HG03045 (cell line): Measurements from ENCODE around the gene ABCF3.

Experiments
- ATAC-seq: cut with Tn5 transposase; IDR thresholded peaks from one replicate; pipeline ENCODE4 v1.9.1; 2021; ENCODE audit warnings: mild to moderate bottlenecking, moderate library complexity; ENCODE audit not compliant: unreplicated experiment

The ABCF3 gene

DNA sequence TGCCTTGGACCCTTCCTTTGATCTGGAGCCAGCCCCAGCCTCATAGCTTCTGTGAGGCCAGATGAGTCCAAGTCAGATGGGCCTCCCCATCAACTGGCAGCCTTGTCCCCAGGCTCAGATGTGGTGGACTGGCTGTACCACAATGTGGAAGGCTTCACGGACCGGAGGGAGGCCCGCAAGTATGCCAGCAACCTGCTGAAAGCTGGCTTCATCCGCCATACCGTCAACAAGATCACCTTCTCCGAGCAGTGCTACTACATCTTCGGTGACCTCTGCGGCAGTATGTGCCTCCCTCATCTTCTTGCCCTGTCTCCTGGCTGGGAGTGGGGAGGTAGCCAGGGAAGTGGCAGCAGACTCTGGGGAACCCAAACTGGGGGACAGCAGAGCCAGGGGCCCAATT, 18.2 kb upstream of the ABCF3 start:
- no peak for ATAC-seq

DNA sequence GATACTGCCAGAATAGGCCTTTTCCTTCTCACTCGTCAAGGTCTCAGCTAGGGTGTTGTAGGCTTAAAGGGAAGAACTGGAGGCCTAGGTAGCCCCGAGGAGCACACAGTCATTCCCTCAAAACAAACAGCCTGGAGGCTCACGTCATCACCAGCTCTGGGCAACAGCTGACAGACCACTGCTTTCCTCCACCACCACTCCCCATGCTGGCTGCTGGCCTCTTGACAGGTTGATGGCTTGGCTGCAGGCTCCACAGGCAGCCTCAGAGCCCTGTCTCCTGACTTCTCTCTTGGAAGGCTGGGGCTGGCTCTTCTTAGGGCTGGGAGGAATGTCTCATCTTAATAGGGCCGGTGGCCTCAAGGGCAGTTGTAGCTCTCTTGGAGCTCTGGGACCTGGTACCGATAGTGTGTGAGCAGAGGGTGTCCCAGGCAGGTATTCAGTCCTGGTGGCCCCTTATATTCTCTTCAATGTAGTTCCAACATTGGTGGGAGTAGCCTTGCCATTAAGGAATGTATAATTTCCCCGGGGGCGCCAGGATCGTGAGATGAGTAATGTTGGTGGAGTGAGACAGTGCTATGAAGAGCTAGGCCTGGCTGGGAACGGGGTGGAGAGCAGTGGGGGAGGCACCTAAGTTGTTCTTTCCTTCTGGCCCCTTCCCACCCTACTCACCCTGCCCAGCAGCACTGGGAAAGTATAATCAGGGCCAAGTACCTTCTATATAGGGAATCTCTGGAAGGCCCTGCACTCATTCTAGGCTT, 17.5 kb upstream of the ABCF3 start:
- no peak for ATAC-seq

DNA sequence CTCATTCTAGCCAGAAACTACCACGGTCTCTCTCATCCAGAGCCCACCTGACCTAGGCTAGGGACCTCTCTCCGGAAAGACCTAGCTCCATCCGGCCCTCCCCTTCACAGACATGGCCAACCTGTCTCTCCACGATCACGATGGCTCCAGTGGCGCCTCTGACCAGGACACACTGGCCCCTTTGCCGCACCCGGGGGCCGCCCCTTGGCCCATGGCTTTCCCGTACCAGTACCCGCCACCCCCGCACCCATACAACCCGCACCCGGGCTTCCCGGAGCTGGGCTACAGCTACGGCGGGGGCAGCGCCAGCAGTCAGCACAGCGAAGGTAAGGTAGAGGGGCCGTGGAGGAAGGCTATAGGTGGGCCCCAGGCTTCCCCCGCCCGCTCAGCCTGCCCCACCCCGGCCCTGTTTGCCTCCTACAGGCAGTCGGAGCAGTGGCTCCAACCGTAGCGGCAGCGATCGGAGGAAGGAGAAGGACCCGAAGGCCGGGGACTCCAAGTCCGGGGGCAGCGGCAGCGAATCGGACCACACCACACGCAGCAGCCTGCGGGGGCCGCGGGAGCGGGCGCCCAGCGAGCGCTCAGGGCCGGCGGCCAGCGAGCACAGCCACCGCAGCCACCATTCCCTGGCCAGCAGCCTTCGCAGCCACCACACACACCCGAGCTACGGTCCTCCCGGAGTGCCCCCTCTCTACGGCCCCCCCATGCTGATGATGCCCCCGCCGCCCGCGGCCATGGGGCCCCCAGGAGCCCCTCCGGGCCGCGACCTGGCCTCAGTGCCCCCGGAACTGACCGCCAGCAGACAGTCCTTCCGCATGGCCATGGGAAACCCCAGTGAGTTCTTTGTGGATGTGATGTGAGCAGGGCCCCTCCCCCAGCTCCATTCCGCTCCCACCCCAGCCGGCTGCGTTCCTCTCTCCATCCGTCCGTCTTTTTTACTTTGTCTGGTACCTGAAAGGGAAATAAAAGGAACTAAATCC, 15.8 kb upstream of the ABCF3 start:
- no peak for ATAC-seq

DNA sequence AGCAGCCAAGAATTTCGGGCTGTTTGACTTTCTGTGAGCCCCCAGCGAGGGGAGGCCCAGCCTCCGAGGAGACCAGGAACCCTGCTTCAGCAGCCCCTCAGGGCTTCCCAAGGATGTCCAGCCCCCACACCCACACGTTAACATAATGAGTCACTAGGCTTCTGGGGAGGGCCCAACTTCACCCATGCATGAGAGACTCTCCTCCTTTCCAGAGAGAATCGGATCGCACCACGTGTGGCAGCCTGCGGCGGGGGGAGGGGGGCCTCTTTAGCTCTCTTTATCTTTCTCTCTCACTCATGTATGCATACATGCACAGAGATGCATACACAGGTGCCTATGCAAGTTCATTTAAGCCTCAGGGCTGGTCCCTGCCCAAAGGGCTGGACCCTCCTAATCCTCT, 14.4 kb upstream of the ABCF3 start:
- ATAC-seq, result no peak

DNA sequence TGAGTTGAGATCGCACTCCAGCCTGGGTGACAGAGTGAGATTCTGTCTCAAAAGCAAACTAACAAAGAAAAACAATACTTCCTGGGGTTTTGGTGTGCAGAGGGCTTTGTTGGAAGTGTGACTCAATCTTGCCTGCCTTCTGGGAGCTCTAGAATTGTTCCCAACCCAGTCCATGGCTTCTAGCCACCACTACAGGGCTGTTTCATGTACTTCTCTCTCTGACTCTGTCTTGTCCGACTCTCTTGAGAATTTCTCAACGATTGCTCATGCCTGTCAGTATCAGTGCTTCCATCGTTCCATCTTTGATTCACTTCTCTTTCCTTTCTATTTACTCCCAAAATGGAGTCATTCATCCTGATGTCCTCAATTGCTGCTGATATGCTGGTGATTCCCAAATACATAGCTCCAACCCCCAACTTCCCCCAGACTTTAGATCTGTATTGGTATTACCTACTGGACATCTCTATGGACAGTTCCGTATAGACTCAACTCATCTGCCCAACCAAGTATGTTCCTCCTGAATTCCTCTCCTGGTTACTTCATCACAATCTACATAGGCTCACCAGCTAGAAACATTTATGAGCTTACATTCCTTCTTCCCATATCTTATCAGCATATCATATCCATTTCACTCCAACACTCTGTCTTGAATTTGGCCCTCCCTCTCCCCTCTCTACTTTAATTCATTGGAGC, 13.2 kb upstream of the ABCF3 start:
- ATAC-seq, result no peak

DNA sequence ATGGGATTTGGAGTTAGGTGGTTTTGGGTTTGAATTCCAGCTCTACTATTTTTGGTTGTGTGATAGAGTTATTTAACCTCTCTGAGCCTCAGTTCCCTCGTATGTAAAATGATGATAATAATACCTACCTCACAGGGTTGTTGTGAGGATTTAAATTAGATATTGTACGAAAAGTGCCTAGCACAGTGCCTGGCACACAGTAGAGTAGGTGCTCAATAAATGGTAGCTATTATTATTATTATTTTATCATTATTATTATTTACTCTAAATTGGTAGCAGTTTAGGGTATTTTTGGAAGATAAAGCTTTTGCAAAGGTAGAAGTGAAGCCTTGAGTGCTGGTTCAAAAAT, 12.7 kb upstream of the ABCF3 start:
- no peak for ATAC-seq

DNA sequence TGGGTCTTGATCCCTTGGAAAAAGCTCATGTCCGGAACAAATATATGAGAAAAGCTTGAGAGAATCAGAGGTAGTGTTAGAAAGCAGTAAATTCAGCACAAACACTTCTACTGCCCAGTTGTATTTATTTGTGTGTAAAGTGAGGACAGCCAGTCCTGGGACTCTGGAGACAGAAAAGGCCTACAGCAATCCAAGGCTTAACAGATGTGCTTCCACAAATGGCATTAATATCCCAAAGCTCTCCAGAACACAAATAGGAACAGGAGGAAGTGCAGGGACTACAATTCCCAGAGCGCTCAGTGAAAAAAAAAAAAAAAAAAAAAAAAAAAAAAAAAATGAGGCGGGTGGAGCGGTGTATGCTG, 11.7 kb upstream of the ABCF3 start:
- no peak for ATAC-seq

DNA sequence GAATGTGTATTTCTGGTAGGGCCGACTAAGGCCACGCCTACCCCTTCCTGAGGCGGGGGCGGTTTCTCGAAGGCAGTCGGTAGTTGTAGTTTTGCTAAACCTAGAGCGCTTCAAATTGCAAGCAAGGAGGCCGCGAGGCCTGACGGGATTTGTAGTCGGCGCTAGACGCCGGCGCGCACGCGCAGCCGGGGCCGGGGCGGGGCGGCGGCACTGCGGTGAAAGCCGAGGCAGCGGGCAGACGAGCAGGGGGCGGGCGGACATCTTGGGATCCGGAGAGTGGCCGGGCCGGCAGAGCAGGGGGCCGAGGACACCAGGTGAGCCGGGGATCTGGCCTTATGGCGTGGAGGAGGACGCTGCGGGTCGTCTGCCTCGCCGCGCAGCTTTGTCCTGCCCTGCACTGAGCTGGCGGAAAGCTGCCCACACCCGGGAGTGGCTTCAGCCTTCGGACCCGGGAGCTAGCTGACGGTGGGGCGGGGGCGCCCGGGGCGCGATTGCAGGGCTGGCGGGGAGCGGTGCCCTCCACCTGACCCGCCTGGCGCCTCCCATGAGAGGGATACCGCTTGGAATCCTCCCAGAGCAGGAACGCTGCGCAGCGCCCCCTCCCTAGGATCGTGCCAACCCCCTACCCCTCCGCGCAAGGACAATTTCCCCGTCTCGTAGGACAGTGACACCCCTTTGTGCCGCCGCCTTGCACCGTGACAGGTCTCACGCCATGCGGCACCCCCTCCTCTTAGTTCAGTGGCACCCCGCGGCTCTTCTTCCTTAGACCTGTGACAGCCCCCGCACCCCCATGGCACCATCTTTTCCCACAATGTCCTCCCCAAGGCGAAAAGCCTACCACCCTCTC, 11.1 kb upstream of the ABCF3 start, which contains the start of gene AP2M1:
TSS of gene AP2M1 (plus strand) at position 210 of the 847 bp plus-strand sequence. CDS start 2,139 bp downstream, outside the sequence.
- peak; percentile 93 for ATAC-seq

DNA sequence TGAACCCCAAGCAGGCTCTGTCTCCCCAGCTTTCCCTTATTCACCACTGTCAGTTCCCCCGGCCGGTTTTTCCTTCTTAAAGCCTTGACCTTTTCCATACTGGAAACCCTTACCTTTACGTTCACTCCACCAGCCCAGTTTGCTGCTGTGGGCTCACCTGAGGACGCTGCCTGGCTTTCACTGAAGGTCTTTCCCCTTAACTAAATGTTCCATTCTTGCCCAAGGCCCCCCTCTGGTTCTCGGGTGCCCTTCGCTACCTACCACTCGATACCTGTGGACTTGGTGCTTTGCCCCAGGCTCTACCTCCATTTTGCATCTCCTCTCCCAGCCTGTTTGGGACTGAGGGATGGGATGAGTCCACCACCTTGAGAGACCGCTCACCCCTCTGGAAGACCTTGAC, 10.5 kb upstream of the ABCF3 start:
- no peak for ATAC-seq

DNA sequence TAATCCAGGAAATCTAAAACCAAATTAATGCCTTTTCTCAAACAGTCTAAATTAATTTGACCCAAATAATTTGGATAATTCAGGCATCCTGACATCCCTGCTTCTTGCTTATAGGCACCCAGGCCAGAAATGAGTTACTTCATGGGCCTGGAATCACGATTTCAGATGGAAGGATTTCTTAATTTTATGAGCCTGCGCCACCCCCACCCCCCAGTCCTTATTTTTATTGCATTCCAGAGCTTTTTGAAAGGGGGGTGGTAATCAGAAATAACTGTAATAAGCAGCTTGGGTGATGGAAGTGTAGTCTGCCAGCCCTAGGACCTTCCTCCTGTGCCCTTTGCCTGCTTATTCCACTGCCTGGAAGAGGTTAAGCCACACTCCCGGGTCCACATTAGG, 10.0 kb upstream of the ABCF3 start:
- no peak for ATAC-seq

DNA sequence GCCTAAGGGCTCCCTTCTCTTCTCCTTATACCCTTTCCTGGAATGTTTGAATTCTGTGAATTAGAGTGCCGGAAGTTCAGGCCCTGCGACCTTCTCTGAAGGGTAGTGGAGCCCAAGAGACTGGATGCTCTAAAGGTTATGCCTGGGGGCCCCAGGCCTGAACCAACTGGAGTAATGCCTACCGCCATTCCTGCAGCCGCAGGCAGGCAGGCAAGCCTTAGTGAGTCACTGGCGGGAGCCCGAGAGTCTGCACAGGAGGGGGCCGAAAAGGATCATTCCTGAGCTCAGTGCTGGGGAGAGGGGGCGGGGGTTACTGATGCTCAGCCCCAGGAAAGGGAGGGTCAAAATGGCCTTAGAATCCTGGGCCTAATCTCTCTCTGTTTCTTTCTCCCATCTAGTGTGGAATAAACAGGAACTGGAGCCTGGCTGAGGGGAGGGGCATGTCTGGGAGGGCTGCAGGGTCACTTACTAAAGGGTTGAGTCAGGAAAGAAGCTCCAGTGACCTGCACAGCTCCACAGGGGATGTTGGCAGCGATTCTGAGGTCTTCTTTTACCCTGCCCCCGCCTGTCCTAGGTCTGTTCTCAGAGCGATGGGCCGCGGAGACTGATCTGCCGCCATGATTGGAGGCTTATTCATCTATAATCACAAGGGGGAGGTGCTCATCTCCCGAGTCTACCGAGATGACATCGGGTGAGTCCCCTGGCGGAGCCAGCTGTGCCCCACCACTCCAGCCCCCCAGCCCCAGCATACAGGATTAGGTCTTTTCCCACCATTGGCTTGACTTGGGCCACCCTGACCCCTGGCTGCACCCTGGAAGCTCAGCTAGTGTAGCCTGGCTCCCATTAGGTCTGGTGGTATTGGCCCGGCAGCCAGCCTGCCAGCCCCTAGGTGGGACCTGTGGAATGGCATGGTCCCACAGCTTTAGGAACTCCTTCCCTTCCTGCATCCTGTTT, 9.3 kb upstream of the ABCF3 start:
- no peak for ATAC-seq

DNA sequence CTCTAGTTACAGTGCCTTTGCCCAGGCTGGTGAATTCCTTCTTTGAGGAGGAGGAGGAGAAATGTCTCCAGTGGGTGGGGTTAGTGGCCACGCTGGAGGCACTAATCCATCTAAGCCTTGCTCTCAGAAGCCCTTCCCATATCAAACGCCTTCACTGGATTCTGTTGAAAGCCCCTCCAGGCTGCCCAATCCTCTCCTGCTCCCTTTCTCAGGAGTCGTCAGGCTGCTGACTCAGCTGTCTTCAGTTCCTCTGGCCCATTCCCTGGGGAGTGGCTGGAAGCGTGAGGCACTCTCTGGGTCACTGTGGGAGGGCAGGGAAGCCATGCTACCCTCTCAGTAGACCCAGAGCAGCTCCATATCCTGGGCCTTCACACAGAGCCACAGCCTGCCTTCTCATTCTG, 8.7 kb upstream of the ABCF3 start:
- no peak for ATAC-seq

DNA sequence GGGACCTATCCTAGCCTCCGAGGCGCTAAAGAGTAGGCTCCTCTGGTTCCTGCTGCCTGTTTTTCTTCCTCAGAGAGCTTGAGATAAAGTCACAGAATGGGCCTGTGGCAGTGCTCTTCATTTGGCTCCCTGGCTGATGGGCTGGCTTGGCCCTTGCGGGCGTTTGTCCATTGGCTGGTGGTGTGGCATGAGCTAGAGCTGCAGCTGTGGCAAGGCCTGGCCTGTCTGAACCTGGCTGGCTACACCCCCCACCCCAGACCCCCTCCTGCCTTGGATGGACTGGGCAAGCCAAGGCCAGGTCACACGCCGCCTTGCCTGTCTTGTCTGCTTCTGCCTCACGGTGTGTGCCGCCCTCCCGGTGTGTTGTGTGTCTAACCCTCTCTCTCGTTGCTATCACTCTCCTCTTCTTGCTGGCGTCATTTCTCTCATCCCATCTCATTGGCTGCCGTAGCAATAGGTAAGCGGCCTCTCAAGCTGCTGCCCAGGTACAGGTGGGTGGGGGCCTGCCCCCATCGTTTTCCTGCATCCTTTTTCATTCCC, 8.2 kb upstream of the ABCF3 start:
- no peak for ATAC-seq

DNA sequence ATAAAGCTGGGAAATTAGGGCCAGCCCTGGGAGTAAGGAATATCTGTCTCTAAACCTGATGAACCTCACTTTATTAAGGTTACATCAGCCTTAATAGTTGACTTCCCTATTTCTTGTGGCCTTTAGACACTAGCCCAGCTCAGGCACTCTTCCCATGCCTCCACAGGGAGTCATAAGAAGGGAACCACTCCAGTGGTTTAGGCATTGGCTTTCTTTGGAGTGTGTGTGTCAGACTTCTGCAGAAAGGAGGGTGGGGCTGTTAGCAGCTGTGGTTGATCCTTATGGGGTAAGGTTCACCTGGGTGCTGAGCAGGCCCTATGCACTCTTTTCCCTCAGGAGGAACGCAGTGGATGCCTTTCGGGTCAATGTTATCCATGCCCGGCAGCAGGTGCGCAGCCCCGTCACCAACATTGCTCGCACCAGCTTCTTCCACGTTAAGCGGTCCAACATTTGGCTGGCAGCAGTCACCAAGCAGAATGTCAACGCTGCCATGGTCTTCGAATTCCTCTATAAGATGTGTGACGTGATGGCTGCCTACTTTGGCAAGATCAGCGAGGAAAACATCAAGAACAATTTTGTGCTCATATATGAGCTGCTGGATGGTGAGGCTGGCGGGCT, 7.4 kb upstream of the ABCF3 start:
- ATAC-seq, result no peak

DNA sequence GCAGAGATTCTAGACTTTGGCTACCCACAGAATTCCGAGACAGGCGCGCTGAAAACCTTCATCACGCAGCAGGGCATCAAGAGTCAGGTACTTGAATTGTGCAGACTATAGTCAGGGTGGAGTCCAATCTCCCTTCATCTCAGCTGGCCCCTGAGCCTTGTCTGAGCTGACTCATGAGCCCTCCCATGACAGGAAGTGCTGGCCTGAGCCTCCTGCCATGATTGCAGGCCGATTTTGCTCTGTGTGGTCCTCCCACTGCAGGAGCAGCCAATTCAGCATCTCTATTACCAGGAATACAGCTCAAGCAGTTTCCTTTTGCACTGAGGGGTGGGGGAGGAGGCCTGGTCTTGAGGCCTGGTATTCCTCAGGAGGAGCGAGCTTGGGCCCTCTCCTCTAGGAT, 5.8 kb upstream of the ABCF3 start:
- ATAC-seq, result no peak

DNA sequence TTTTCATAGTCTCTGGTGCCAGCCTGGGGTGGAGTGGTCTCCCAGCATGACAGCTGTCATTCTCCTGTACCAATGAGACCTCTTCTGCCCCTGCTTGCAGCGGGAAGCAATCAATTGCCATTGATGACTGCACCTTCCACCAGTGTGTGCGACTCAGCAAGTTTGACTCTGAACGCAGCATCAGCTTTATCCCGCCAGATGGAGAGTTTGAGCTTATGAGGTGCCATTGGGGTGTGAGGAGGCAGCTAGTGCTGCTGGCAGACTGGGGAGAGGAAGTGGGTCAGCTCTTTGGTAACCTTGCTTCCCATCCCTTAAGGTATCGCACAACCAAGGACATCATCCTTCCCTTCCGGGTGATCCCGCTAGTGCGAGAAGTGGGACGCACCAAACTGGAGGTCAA, 4.4 kb upstream of the ABCF3 start:
- no peak for ATAC-seq

DNA sequence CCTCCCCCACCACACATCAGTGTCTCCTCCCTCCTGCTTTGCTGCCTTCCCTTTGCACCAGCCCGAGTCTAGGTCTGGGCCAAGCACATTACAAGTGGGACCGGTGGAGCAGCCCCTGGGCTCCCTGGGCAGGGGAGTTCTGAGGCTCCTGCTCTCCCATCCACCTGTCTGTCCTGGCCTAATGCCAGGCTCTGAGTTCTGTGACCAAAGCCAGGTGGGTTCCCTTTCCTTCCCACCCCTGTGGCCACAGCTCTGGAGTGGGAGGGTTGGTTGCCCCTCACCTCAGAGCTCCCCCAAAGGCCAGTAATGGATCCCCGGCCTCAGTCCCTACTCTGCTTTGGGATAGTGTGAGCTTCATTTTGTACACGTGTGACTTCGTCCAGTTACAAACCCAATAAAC, 2.3 kb upstream of the ABCF3 start:
- no peak for ATAC-seq

DNA sequence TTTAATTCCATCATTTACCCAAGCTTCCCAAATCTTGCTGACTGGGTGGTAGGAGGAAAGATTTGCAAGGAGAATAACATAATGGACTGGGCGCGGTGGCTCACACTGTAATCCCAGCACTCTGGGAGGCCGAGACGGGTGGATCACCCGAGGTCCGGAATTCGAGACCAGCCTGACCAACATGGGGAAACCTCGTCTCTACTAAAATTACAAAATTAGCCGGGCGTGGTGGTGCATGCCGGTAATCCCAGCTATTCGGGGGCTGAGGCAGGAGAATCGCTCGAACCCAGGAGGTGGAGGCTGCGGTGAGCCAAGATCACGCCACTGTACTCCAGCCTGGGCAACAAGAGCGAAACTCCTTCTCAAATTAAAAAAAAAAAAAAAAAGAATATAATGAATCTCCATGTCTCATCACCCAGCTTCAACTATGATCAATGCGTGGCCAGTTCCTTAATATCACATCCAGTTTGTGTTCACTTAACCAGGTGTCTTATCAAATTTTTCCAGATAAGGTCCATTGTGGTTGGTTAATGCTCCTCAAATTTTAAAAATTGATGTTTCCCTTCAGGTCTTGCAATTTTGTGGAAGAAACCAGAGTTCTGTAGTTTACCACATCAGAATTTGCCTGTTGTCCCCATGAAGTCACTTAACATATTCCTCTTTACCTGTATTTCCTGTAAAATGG, 1.3 kb upstream of the ABCF3 start:
- ATAC-seq, result no peak
